K562 (cell line): ENCODE data around the gene PRRT1. TPM values are rescaled to one million over a fixed set of nuclear protein-coding genes. Genes with fewer than 3 reads are reported as not detected.

Experiments
- BCL6 ChIP-seq: fragments of 250-450 bp; sonication (Bioruptor Pico); IDR thresholded peaks from 2 replicates; pipeline ENCODE4 v1.4.0; 2020
- CHCHD3 ChIP-seq: fragments of 250-450 bp; sonication (Bioruptor Pico); IDR thresholded peaks from 2 replicates; pipeline ENCODE4 v2.1.2; 2022; ENCODE audit warnings: mild to moderate bottlenecking
- CHD4 ChIP-seq: fragments of 200-600 bp; sonication (generic); IDR thresholded peaks from 3 replicates; pipeline ENCODE4 v1.6.1; 2012; ENCODE audit warnings: low read depth, mild to moderate bottlenecking, mixed read lengths, low read length, inconsistent platforms; ENCODE audit not compliant: insufficient read depth, insufficient replicate concordance, poor library complexity, severe bottlenecking
- COPS2 ChIP-seq: fragments of 450-650 bp; conservative IDR thresholded peaks from 2 replicates; pipeline ENCODE4 v1.6.1; 2016; ENCODE audit warnings: mild to moderate bottlenecking, moderate library complexity
- DDX20 ChIP-seq: fragments of 450-650 bp; IDR thresholded peaks from 2 replicates; pipeline ENCODE4 v1.6.1; 2016; ENCODE audit warnings: missing genetic modification characterization, low read depth, mild to moderate bottlenecking, missing compliant biosample characterization, moderate library complexity
- ETS2 ChIP-seq: IDR thresholded peaks from 2 replicates; pipeline ENCODE4 v1.6.1; 2016; ENCODE audit warnings: borderline replicate concordance, missing genetic modification characterization, mild to moderate bottlenecking, moderate library complexity, missing compliant biosample characterization; ENCODE audit not compliant: poor library complexity, severe bottlenecking
- HINFP ChIP-seq: fragments of 450-650 bp; conservative IDR thresholded peaks from 2 replicates; pipeline ENCODE4 v1.6.1; 2016; ENCODE audit warnings: missing genetic modification characterization, low read depth, mild to moderate bottlenecking, control low read depth, missing compliant biosample characterization
- MED1 ChIP-seq: sonication (generic); formaldehyde crosslinking; IDR thresholded peaks from 2 replicates; pipeline ENCODE4 v1.8.1; 2023; ENCODE audit warnings: missing genetic modification reagents, borderline replicate concordance
- NCOR1 ChIP-seq: fragments of 450-650 bp; IDR thresholded peaks from 2 replicates; pipeline ENCODE4 v1.6.1; 2016; ENCODE audit warnings: mild to moderate bottlenecking, moderate library complexity
- NR2F6 ChIP-seq: fragments of 450-650 bp; formaldehyde crosslinking; IDR thresholded peaks from 2 replicates; pipeline ENCODE4 v1.4.0; 2020; ENCODE audit warnings: mild to moderate bottlenecking
- PHTF2 ChIP-seq: fragments of 250-450 bp; sonication (Bioruptor Pico); IDR thresholded peaks from 2 replicates; pipeline ENCODE4 v1.5.0; 2021; ENCODE audit warnings: mild to moderate bottlenecking
- POLR3G ChIP-seq: IDR thresholded peaks from 2 replicates; pipeline ENCODE4 v1.6.1; 2011; ENCODE audit not compliant: insufficient read length, insufficient replicate concordance; ENCODE audit errors: extremely low read depth
- RBBP5 ChIP-seq: fragments of 200-600 bp; sonication (generic); IDR thresholded peaks from 2 replicates; pipeline ENCODE4 v1.6.1; 2012; ENCODE audit warnings: borderline replicate concordance, mild to moderate bottlenecking, low read length, control low read depth, inconsistent platforms; ENCODE audit not compliant: insufficient read depth, poor library complexity, severe bottlenecking
- RNF219 ChIP-seq: fragments of 250-450 bp; sonication (Bioruptor Pico); IDR thresholded peaks from 2 replicates; pipeline ENCODE4 v1.5.0; 2022; ENCODE audit warnings: mild to moderate bottlenecking
- SAP30 ChIP-seq: fragments of 200-600 bp; sonication (generic); IDR thresholded peaks from 2 replicates; pipeline ENCODE4 v1.6.1; 2012; ENCODE audit warnings: borderline replicate concordance, low read depth, mild to moderate bottlenecking, moderate library complexity, low read length, control low read depth, inconsistent platforms; ENCODE audit not compliant: insufficient read depth, poor library complexity, severe bottlenecking
- SMAD4 ChIP-seq: fragments of 250-450 bp; sonication (Bioruptor Pico); conservative IDR thresholded peaks from 2 replicates; pipeline ENCODE4 v1.8.0; 2021; ENCODE audit warnings: inconsistent platforms, mild to moderate bottlenecking, moderate library complexity
- ZBTB1 ChIP-seq: sonication (generic); formaldehyde crosslinking; IDR thresholded peaks from 2 replicates; pipeline ENCODE4 v1.8.1; 2023; ENCODE audit warnings: missing genetic modification reagents, low read depth, mild to moderate bottlenecking, borderline replicate concordance
- ZBTB43 ChIP-seq: sonication (generic); formaldehyde crosslinking; IDR thresholded peaks from 2 replicates; pipeline ENCODE4 v1.8.0; 2023; ENCODE audit warnings: mild to moderate bottlenecking, missing genetic modification reagents
- ZFP36 ChIP-seq: fragments of 150-350 bp; IDR thresholded peaks from 2 replicates; pipeline ENCODE4 v1.6.1; 2018; ENCODE audit warnings: low read length, low read depth; ENCODE audit not compliant: partially characterized antibody
- ZFPM2 ChIP-seq: fragments of 250-450 bp; sonication (Bioruptor Pico); IDR thresholded peaks from 2 replicates; pipeline ENCODE4 v1.5.1; 2022; ENCODE audit warnings: mild to moderate bottlenecking
- ZNF274 ChIP-seq: IDR thresholded peaks from 2 replicates; pipeline ENCODE4 v1.6.1; 2011; ENCODE audit warnings: low read depth, mild to moderate bottlenecking, low read length, moderate library complexity, borderline replicate concordance
- ZNF668 ChIP-seq: fragments of 250-450 bp; sonication (Bioruptor Pico); IDR thresholded peaks from 2 replicates; pipeline ENCODE4 v1.8.0; 2022; ENCODE audit warnings: mild to moderate bottlenecking, inconsistent platforms
- polyA plus RNA-seq, 8 experiments: library from polyadenylated mRNA; depleted of rRNA in 4 of 8; stranded (reverse) in 5 of 8; unstranded in 3 of 8; fragments of >200 nt; fragmentation: Nextera tagmentation in 2 of 8; fragmentation: Illumina TruSeq in 1 of 8; extraction: Ambion mirVana in 2 of 8; extraction: Trizol in 1 of 8; gene quantifications; 2 replicates each; pipeline versions ENCODE4 v1.2.1 to v1.2.3, GENCODE V29; 2011 to 2014; ENCODE audit warnings: inconsistent platforms in 1 of 8, missing spikeins in 1 of 8
- total RNA-seq, 7 experiments: library from RNA; depleted of rRNA in 6 of 7; stranded (reverse); fragments of >200 nt in 6 of 7; fragmentation: Illumina TruSeq in 2 of 7; extraction: Trizol in 2 of 7; gene quantifications; 2 replicates each; pipeline versions ENCODE4 v1.2.1 to v1.2.3, GENCODE V29; 2011 to 2021; ENCODE audit warnings: low replicate concordance in 1 of 7

Gene PRRT1
- total and polyA plus RNA-seq, 9 of the 15 experiments (the other 6 are each of a cell fraction or from before 2014, with no cell fraction given): 0.14 to 3.5 (median 0.41) TPM

GRCh38 chr6:32178547-32179440, 27.1 kb upstream of the PRRT1 start (continued):
- no peak for TF ChIP-seq MED1 (CRISPR knock-in tag)
- TF ChIP-seq SAP30: no peak
- TF ChIP-seq NR2F6 (CRISPR knock-in tag): 0 out of 2 replicates have a peak, but pooled peaks have one; percentile 40
- TF ChIP-seq CHCHD3 (CRISPR knock-in tag): no peak
- TF ChIP-seq ZBTB1 (CRISPR knock-in tag): no peak; the same call in 1 of the 2 replicates
- TF ChIP-seq RBBP5: no peak
- no peak for TF ChIP-seq ZFP36
- TF ChIP-seq ZFPM2: no peak
- TF ChIP-seq HINFP (tag): no peak
- no peak for TF ChIP-seq ZNF668 (CRISPR knock-in tag)
- TF ChIP-seq PHTF2 (CRISPR knock-in tag): 0 out of 2 replicates have a peak, but pooled peaks have one; percentile 28
- TF ChIP-seq SMAD4: no peak
- TF ChIP-seq ZNF274: no peak
- TF ChIP-seq POLR3G: no peak
- TF ChIP-seq BCL6 (CRISPR knock-in tag): no peak
- no peak for TF ChIP-seq ZBTB43 (CRISPR knock-in tag)
- TF ChIP-seq DDX20 (tag): no peak
- TF ChIP-seq RNF219 (CRISPR knock-in tag): no peak
- TF ChIP-seq CHD4: no peak
- no peak for TF ChIP-seq COPS2
- no peak for TF ChIP-seq ETS2 (tag)
- TF ChIP-seq NCOR1: no peak
